Mucosa of gallbladder (tissue), 1 donor: Measurements from ENCODE around the gene CDK11A. TPM values are rescaled to one million over a fixed set of nuclear protein-coding genes. Genes with fewer than 3 reads are reported as not detected.
"Not testable (repeated sequence)": the region's sequence is repeated elsewhere in the genome, so short reads cannot be mapped to it uniquely, and the experiment has no call there.

ENCODE experiments used
- DNase-seq: peaks from one replicate; pipeline ENCODE4 v3.0.0-alpha.2; 2020; ENCODE audit warnings: low spot score
- total RNA-seq: library from RNA; stranded (reverse); gene quantifications from one replicate; pipeline ENCODE4 v1.2.1, GENCODE V29; 2021
- donor health status: DM: no; HTN: no; CAD: no.

CDK11A gene
- total RNA-seq, 1 donor from 2014 or later: 31.5 TPM

GRCh38 chr1:1662830-1663560, 61.2 kb downstream of the CDK11A start:
- DNase-seq: not testable (repeated sequence)

DNA sequence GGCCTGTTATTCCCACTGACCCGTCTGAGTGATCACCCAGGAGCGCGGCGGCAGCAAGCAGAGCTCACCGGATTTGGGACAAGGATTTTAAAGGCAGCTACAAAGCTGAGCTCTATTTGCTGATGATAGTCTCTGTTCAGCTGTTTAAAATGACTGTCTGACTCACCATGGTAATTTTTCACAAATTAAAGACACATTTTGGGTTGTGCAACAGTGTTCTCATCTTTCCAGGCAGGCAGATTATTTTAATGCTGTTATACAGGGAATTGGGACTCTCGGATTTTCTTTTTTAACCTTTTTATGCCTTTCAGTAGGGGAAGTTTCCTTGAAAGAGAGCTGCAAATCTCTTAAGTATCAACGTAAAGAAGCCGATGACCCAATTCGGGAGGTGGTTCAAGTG, 61.8 kb downstream of the CDK11A start:
- not testable (repeated sequence) for DNase-seq

- peak; percentile 96 for DNase-seq
Measured at GRCh38 chr1:1658583-1659549, 65.3 kb downstream of the CDK11A start, which contains the start of gene CDK11B. Gene CDK11B (minus strand): TSS chr1:1659004. CDS start chr1:1657485, 1,519 bp downstream.

Other genes starting within 250 kb of the CDK11A start
- gene ATAD3A, start 212.2 kb downstream of the CDK11A start, total RNA-seq: 27.9 TPM
- 4.7 TPM for gene TMEM240, start 183.7 kb downstream of the CDK11A start, total RNA-seq
- gene SSU72, start 149.5 kb downstream of the CDK11A start, total RNA-seq: 117 TPM
- gene FNDC10, start 124.2 kb downstream of the CDK11A start, total RNA-seq: 4.6 TPM
- gene MIB2, start 108.9 kb downstream of the CDK11A start, total RNA-seq: 135 TPM
- 56.0 TPM for gene MMP23B, start 92.2 kb downstream of the CDK11A start, total RNA-seq
- 24.2 TPM for gene CDK11B, start 65.4 kb downstream of the CDK11A start, total RNA-seq
- gene SLC35E2B, start 31.6 kb downstream of the CDK11A start, total RNA-seq: 108 TPM
- 98.4 TPM for gene NADK, start 54.1 kb upstream of the CDK11A start, total RNA-seq
- gene GNB1, start 166.7 kb upstream of the CDK11A start, total RNA-seq: 338 TPM
- 0.32 TPM for gene CALML6, start 190.9 kb upstream of the CDK11A start, total RNA-seq
- 2.4 TPM for gene TMEM52, start 194.9 kb upstream of the CDK11A start, total RNA-seq